Sigmoid colon (tissue), 3 donors: ENCODE data around the gene IQSEC3.

ENCODE experiments used
- POLR2A ChIP-seq, 2 donors: fragments of 450-650 bp; IDR thresholded peaks; one replicate each; pipeline ENCODE4 v1.6.1; 2016; ENCODE audit warnings: antibody characterized with exemption in 2 of 2, mild to moderate bottlenecking in 2 of 2, moderate library complexity in 2 of 2
- TF ChIP-seq, protein P1 (sequence below), 4 experiments: fragments of 450-650 bp in 3 of 4; fragments of 200-600 bp in 1 of 4; IDR thresholded peaks; one replicate each; pipeline ENCODE4 v1.5.1; 2016 to 2019; ENCODE audit warnings: antibody characterized with exemption in 4 of 4, mild to moderate bottlenecking in 3 of 4, moderate library complexity in 2 of 4

- TF ChIP-seq POLR2A (IDR thresholded peaks at IDR 0.05) = no peak
- TF ChIP-seq, protein P1, sequence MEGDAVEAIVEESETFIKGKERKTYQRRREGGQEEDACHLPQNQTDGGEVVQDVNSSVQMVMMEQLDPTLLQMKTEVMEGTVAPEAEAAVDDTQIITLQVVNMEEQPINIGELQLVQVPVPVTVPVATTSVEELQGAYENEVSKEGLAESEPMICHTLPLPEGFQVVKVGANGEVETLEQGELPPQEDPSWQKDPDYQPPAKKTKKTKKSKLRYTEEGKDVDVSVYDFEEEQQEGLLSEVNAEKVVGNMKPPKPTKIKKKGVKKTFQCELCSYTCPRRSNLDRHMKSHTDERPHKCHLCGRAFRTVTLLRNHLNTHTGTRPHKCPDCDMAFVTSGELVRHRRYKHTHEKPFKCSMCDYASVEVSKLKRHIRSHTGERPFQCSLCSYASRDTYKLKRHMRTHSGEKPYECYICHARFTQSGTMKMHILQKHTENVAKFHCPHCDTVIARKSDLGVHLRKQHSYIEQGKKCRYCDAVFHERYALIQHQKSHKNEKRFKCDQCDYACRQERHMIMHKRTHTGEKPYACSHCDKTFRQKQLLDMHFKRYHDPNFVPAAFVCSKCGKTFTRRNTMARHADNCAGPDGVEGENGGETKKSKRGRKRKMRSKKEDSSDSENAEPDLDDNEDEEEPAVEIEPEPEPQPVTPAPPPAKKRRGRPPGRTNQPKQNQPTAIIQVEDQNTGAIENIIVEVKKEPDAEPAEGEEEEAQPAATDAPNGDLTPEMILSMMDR (IDR thresholded peaks at IDR 0.05) = no peak
Measured at GRCh38 chr12:129001-129400, 62.4 kb downstream of the IQSEC3 start.
